Heart left ventricle (tissue), 16 donors: Measurements from ENCODE around the gene LIME1. TPM values are rescaled to one million over a fixed set of nuclear protein-coding genes. Genes with fewer than 3 reads are reported as not detected.
A peak's percentile ranks its signal among the peaks of the same experiment; 100 is the strongest.

Source experiments
- ATAC-seq, 4 donors: fragments of 200-7000 bp; cut with Tn5 transposase; one replicate each; pipeline ENCODE4 v1.9.1; 2020 to 2022; ENCODE audit warnings: moderate library complexity in 4 of 4, mild to moderate bottlenecking in 3 of 4, moderate number of reproducible peaks in 1 of 4
- DNase-seq, 5 donors: peaks; one replicate each; pipeline ENCODE4 v3.0.0-alpha.2; 2020
- H3K27ac ChIP-seq, 12 donors: fragments of 200-600 bp; sonication (generic) in 4 of 12; one replicate each; pipeline versions ENCODE4 v1.5.0 to v1.8.0; 2016 to 2022; ENCODE audit warnings: mild to moderate bottlenecking in 2 of 12
- H3K27me3 ChIP-seq, 9 donors: fragments of 200-600 bp; sonication (generic) in 2 of 9; one replicate each; pipeline versions ENCODE4 v1.5.1 to v1.8.0; 2016 to 2022; ENCODE audit warnings: mild to moderate bottlenecking in 3 of 9
- H3K36me3 ChIP-seq, 9 donors: fragments of 200-600 bp; sonication (generic) in 2 of 9; one replicate each; pipeline versions ENCODE4 v1.5.0 to v1.8.0; 2018 to 2022; ENCODE audit warnings: mild to moderate bottlenecking in 2 of 9
- H3K4me1 ChIP-seq, 12 donors: fragments of 200-600 bp; sonication (generic) in 4 of 12; one replicate each; pipeline versions ENCODE4 v1.5.0 to v1.8.0; 2016 to 2022; ENCODE audit warnings: mild to moderate bottlenecking in 3 of 12
- H3K4me3 ChIP-seq, 12 donors: fragments of 200-600 bp; sonication (generic) in 4 of 12; one replicate each; pipeline versions ENCODE4 v1.5.0 to v1.8.0; 2017 to 2022; ENCODE audit warnings: mild to moderate bottlenecking in 9 of 12, moderate library complexity in 4 of 12
- H3K9me3 ChIP-seq, 12 donors: fragments of 200-600 bp; sonication (generic) in 4 of 12; one replicate each; pipeline versions ENCODE4 v1.5.0 to v1.8.0; 2016 to 2022; ENCODE audit warnings: mild to moderate bottlenecking in 1 of 12
- POLR2A ChIP-seq, 2 donors: fragments of 450-650 bp; IDR thresholded peaks; one replicate each; pipeline ENCODE4 v1.6.1; 2017; ENCODE audit warnings: antibody characterized with exemption in 2 of 2, mild to moderate bottlenecking in 2 of 2, moderate library complexity in 2 of 2
- WGBS, 4 donors: extraction: QIAGEN DNeasy Blood & Tissue Kit in 2 of 4; methylation state at CpG; one replicate each; pipeline versions ENCODE4 v1.1.5 to v1.1.7; 2013 to 2018; 5-methylcytosine and 5-hydroxymethylcytosine counted together
- intact Hi-C, 10 donors: fragments of 100-400 bp; cut with DNase I; formaldehyde crosslinking; loops; one replicate each; pipeline versions ENCODE4 v1.11.1 to v1.14.2; 2022
- polyA plus RNA-seq, 2 donors: library from polyadenylated mRNA; stranded (reverse); fragments of 200-250 nt; gene quantifications; one replicate each; pipeline ENCODE4 v1.2.3, GENCODE V29; 2013
- total RNA-seq, 9 donors: library from RNA; depleted of rRNA in 2 of 9; stranded (reverse); fragments of >200 nt in 2 of 9; fragmentation: NEBNext Ultra II Directional in 3 of 9; extraction: Animal tissue kit (Norgen Biotek cat#: 25700) in 3 of 9; gene quantifications; one replicate each; pipeline versions ENCODE4 v1.1.0 to v1.2.4, GENCODE V29; 2016 to 2023
- TF ChIP-seq, protein P1 (sequence below), 12 donors: fragments of 200-600 bp; sonication (generic) in 4 of 12; IDR thresholded peaks; one replicate each; pipeline versions ENCODE4 v1.5.0 to v1.8.0; 2018 to 2022; ENCODE audit warnings: antibody characterized with exemption in 12 of 12, mild to moderate bottlenecking in 5 of 12
- donor health status: ischemic (EF 13 %, LVEDD 7.1; RV severe dilation, severe dysfunction).
- donor health status: healthy with polysubstance abuse.
- donor health status: DM: no; HTN: yes; CAD: no.
- donor health status: DM: no; HTN: no; CAD: no.
- donor health status: ischemic (EF 25% LVEDD 6.9; RV normal size, moderate dysfunction).
- donor health status: ischemic (EF 25% LVEDD 5.7; RV mildly dilated, moderate dysfunction).
- donor health status: healthy.
- donor health status: DM: yes; HTN: yes; CAD: no.
- donor health status: ischemic (EF 35%, LVEDD 5.7; RV mildly dilated, moderate dysfunction).
- donor health status: nonischemic (EF 11% LVEDD 7.7; RV severe dilation, severe dysfunction).
- donor health status: DM: yes; HTN: yes; CAD: no.
- donor health status: PGD.
- donor health status: ischemic (EF 29% LVEDD 5.4; RV normal size, mild dysfunction).
- donor health status: nonischemic (EF 23%, LVEDD 6.1; RV moderate dilation, normal function).

The LIME1 gene
- total and polyA plus RNA-seq, 11 donors, result 0.95 to 7.1 (median 3.4) TPM

DNA sequence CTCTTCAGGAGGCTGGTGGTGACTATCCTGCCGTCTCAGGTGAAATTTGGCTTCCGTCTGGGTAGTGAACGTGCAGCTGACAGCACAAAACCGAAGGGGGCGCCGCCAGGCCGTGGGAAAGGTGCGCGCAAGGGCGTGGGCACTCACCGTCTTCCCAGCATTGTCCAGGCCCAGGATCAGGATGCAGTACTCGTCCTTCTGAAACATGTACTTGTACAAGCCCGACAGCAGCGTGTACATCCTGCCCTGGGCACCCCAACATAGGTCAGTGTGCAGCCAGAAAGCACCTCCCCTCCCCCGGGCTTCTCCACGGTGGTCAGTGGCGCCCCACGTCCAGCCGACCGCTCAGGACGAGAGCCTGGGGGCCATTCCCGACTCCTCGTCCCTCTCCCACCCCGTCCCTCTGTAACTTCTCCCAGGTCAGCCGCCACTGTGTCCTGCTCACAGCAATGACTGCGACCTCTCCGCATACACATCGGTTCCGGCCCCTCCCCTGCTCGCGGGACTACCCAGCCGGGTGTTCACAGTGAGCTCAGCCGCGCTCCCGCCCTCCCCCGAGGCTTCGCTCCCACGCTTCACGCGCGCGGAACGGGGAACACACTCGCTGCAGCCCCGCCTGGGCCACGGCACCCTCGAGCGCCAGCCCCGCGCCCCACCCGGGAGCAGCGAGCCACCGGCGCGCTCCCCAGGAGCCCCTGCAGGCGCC, 29.5 kb upstream of the LIME1 start:
- intact Hi-C loops, result loop anchor here in 1 of 10 donors (5.0 kb wide), 1 partner anchor 155 kb away; the partner anchor contains the start of gene ABHD16B
- DNase-seq (peak in 4 of 5 donors; percentile 40 to 56 (median 46)), ATAC-seq (peak in 3 of 4 donors; percentile 33 to 52 (median 43))
- Histone ChIP-seq H3K4me1 (peaks cover 3 to 38% (median 25%) of the 10 kb centered on the region in 12 donors), H3K27ac (peak overlapping the region; percentile 76 to 97 (median 94)), H3K27me3 (no peaks in the 10 kb centered on the region), H3K9me3 (peaks cover 0 to 3% (median 0%) of the 10 kb centered on the region in 12 donors), H3K36me3 (peaks cover 0 to 67% (median 59%) of the 10 kb centered on the region in 9 donors), H3K4me3 (peak overlapping the region; percentile 53 to 98 (median 87))
- no peak for TF ChIP-seq POLR2A (IDR thresholded peaks at IDR 0.05)
- TF ChIP-seq, protein P1, sequence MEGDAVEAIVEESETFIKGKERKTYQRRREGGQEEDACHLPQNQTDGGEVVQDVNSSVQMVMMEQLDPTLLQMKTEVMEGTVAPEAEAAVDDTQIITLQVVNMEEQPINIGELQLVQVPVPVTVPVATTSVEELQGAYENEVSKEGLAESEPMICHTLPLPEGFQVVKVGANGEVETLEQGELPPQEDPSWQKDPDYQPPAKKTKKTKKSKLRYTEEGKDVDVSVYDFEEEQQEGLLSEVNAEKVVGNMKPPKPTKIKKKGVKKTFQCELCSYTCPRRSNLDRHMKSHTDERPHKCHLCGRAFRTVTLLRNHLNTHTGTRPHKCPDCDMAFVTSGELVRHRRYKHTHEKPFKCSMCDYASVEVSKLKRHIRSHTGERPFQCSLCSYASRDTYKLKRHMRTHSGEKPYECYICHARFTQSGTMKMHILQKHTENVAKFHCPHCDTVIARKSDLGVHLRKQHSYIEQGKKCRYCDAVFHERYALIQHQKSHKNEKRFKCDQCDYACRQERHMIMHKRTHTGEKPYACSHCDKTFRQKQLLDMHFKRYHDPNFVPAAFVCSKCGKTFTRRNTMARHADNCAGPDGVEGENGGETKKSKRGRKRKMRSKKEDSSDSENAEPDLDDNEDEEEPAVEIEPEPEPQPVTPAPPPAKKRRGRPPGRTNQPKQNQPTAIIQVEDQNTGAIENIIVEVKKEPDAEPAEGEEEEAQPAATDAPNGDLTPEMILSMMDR (IDR thresholded peaks at IDR 0.05), result peak in 6 of 12 donors; percentile 12 to 33 (median 22)
- 2 to 6% (median 4%) methylated on average over 22 to 56 of the region's 56 CpGs for WGBS, 4 donors

DNA sequence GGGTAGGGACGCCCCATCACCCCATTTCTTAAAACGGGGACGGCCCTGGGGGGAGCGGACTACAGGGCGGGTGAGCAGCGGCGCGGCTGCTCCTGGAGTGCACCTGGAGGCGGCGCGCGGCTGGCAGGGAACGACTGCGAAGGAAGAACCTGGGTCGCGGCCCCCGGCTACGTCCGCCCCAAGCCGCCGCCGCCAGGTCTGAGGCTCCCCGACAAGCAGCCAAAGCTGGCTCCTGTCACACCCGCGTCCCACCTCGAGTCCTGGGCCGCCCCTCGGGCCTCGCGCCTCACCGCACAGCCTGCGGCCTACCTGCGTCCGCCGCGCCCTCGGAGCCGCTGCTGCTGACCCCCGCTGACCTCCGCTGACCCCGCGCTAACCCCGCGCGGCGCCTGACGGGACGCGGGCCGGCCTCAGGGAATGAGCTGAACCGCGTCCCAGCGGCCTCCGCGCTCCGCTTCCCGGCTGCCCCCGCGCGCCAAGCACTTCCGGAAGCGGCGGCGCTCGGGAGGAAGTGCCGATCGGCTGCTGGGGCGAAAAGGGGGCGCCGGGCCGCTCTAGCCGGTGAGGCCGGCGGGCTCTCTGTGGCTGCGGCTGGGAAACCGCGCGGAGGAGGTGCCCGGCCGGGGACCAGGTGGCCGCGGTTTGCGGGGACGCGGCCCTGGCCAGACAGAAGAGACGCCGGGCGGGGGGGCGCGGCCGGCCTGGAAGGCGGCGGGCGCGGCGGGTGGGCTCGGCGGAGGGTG, 28.7 kb upstream of the LIME1 start, which contains the start of the genes ARFRP1 and ZGPAT:
TSS of gene ARFRP1 (minus strand) at position 419 of the 743 bp plus-strand sequence. CDS start 885 bp downstream, outside the sequence.
TSS of gene ZGPAT (plus strand) at position 482 of the 743 bp plus-strand sequence. CDS start 542 bp downstream, outside the sequence.
- ATAC-seq (peak; percentile 88 to 96 (median 96)), DNase-seq (peak; percentile 90 to 96 (median 93))
- 0 to 1% (median 1%) methylated on average over 42 to 98 of the region's 98 CpGs for WGBS, 4 donors
- H3K27me3 ChIP-seq, result no peaks in the 10 kb centered on the region
- TF ChIP-seq POLR2A (IDR thresholded peaks at IDR 0.05), result peak in 1 of 2 donors; percentile 72
- TF ChIP-seq, protein P1 (IDR thresholded peaks at IDR 0.05), result peak in 1 of 12 donors; percentile 8
- H3K27ac ChIP-seq, result peak within 1 kb of the TSS; percentile 76 to 97 (median 94)
- peaks cover 0 to 74% (median 66%) of the 10 kb centered on the region in 9 donors for H3K36me3 ChIP-seq
- peak within 1 kb of the TSS; percentile 53 to 98 (median 87) for H3K4me3 ChIP-seq
- H3K4me1 ChIP-seq, result peaks cover 3 to 42% (median 25%) of the 10 kb centered on the region in 12 donors
- H3K9me3 ChIP-seq, result peaks cover 0 to 9% (median 0%) of the 10 kb centered on the region in 12 donors
- intact Hi-C loops, result loop anchor here in 1 of 10 donors (5.0 kb wide), 1 partner anchor 155 kb away; the partner anchor contains the start of gene ABHD16B

DNA sequence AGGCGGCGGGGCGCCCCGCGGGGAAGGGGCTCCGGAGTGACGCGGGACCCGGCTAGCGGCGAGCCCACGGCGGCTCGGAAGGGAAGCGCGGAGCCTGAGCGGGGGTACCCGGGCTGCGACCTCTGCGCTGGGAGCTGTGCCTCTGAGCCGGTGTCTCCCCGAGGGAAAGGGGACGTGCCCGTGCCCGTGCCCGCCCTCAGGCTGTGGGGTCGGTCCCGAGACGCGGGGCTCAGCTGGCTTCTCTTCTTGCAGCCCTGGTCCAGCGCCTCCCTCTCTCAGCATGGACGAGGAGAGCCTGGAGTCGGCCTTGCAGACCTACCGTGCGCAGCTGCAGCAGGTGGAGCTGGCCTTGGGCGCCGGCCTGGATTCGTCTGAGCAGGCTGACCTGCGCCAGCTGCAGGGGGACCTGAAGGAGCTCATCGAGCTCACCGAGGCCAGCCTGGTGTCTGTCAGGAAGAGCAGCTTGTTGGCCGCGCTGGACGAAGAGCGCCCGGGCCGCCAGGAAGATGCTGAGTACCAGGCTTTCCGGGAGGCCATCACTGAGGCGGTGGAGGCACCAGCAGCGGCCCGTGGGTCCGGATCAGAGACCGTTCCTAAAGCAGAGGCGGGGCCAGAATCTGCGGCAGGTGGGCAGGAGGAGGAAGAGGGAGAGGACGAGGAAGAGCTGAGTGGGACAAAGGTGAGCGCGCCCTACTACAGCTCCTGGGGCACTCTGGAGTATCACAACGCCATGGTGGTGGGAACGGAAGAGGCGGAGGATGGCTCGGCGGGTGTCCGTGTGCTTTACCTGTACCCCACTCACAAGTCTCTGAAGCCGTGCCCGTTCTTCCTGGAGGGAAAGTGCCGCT, 27.9 kb upstream of the LIME1 start:
- H3K27ac ChIP-seq, result peak overlapping the region; percentile 76 to 97 (median 94)
- peak overlapping the region; percentile 53 to 98 (median 87) for H3K4me3 ChIP-seq
- H3K27me3 ChIP-seq, result no peaks in the 10 kb centered on the region
- DNase-seq, result peak in 2 of 5 donors; percentile 12 to 32
- no peak for ATAC-seq
- peaks cover 0 to 82% (median 69%) of the 10 kb centered on the region in 9 donors for H3K36me3 ChIP-seq
- 21 to 33% (median 23%) methylated on average over 50 to 67 of the region's 67 CpGs for WGBS, 4 donors
- intact Hi-C loops, result loop anchor here in 1 of 10 donors (5.0 kb wide), 1 partner anchor 154 kb away; the partner anchor contains the start of gene ABHD16B
- H3K4me1 ChIP-seq, result peaks cover 3 to 42% (median 25%) of the 10 kb centered on the region in 12 donors
- H3K9me3 ChIP-seq, result peaks cover 0 to 9% (median 0%) of the 10 kb centered on the region in 12 donors
- no peak for TF ChIP-seq POLR2A (IDR thresholded peaks at IDR 0.05)
- TF ChIP-seq, protein P1 (IDR thresholded peaks at IDR 0.05), result no peak
